Testis (tissue), 2 donors: ENCODE measurements around the gene STAC.

Experiments used
- POLR2A ChIP-seq: fragments of 450-650 bp; IDR thresholded peaks from one replicate; pipeline ENCODE4 v1.6.1; 2017; ENCODE audit warnings: antibody characterized with exemption, mild to moderate bottlenecking, moderate library complexity
- TF ChIP-seq, protein P1 (sequence below), 3 experiments: fragments of 450-650 bp in 2 of 3; fragments of 200-600 bp in 1 of 3; sonication (generic) in 1 of 3; IDR thresholded peaks; one replicate each; pipeline ENCODE4 v1.5.1; 2016 to 2019; ENCODE audit warnings: antibody characterized with exemption in 3 of 3, mild to moderate bottlenecking in 2 of 3, moderate library complexity in 1 of 3

- TF ChIP-seq, protein P1, sequence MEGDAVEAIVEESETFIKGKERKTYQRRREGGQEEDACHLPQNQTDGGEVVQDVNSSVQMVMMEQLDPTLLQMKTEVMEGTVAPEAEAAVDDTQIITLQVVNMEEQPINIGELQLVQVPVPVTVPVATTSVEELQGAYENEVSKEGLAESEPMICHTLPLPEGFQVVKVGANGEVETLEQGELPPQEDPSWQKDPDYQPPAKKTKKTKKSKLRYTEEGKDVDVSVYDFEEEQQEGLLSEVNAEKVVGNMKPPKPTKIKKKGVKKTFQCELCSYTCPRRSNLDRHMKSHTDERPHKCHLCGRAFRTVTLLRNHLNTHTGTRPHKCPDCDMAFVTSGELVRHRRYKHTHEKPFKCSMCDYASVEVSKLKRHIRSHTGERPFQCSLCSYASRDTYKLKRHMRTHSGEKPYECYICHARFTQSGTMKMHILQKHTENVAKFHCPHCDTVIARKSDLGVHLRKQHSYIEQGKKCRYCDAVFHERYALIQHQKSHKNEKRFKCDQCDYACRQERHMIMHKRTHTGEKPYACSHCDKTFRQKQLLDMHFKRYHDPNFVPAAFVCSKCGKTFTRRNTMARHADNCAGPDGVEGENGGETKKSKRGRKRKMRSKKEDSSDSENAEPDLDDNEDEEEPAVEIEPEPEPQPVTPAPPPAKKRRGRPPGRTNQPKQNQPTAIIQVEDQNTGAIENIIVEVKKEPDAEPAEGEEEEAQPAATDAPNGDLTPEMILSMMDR (IDR thresholded peaks at IDR 0.05): no peak
- no peak for TF ChIP-seq POLR2A
Measured at GRCh38 chr3:36542186-36542585, 161.9 kb downstream of the STAC start.
